Gastroesophageal sphincter (tissue), 4 donors: ENCODE measurements around the gene MACROD2. TPM values are rescaled to one million over a fixed set of nuclear protein-coding genes. Genes with fewer than 3 reads are reported as not detected.

Experiments
- ATAC-seq: fragments of 150-250 bp; one replicate; pipeline ENCODE4 v1.9.1; 2016; ENCODE audit warnings: mild to moderate bottlenecking, moderate library complexity
- H3K27ac ChIP-seq, 4 donors: fragments of 200-600 bp; sonication (generic) in 3 of 4; 1 replicate in 3 of 4; 2 replicates in 1 of 4; pipeline ENCODE4 v1.5.1; 2016 to 2019
- H3K27me3 ChIP-seq: fragments of 200-600 bp; sonication (generic); one replicate; pipeline ENCODE4 v1.5.1; 2019
- H3K36me3 ChIP-seq, 2 donors: fragments of 200-600 bp; sonication (generic); one replicate each; pipeline ENCODE4 v1.5.1; 2019; ENCODE audit warnings: control low read depth in 1 of 2
- H3K4me1 ChIP-seq, 3 donors: fragments of 200-600 bp; sonication (generic); 1 replicate in 2 of 3; 2 replicates in 1 of 3; pipeline ENCODE4 v1.5.1; 2016 to 2019; ENCODE audit warnings: control low read depth in 2 of 3
- H3K4me3 ChIP-seq, 2 donors: fragments of 200-600 bp; sonication (generic); one replicate each; pipeline ENCODE4 v1.5.1; 2019; ENCODE audit warnings: mild to moderate bottlenecking in 1 of 2, moderate library complexity in 1 of 2
- H3K9me3 ChIP-seq, 3 donors: fragments of 200-600 bp; sonication (generic); one replicate each; pipeline ENCODE4 v1.5.1; 2017 to 2019; ENCODE audit warnings: control low read depth in 2 of 3
- EP300 ChIP-seq: sonication (generic); formaldehyde crosslinking; IDR thresholded peaks from one replicate; pipeline ENCODE4 v1.6.1; 2017; ENCODE audit warnings: antibody characterized with exemption, mild to moderate bottlenecking
- POLR2A ChIP-seq, 2 donors: fragments of 450-650 bp; IDR thresholded peaks; one replicate each; pipeline ENCODE4 v1.6.1; 2017; ENCODE audit warnings: antibody characterized with exemption in 2 of 2, mild to moderate bottlenecking in 2 of 2, moderate library complexity in 1 of 2
- POLR2AphosphoS5 ChIP-seq: sonication (generic); formaldehyde crosslinking; IDR thresholded peaks from one replicate; pipeline ENCODE4 v1.6.1; 2017; ENCODE audit warnings: antibody characterized with exemption
- WGBS, 2 donors: methylation state at CpG; one replicate each; pipeline ENCODE4 v1.1.5; 2018; ENCODE audit warnings: low coverage in 1 of 2; 5-methylcytosine and 5-hydroxymethylcytosine counted together
- total RNA-seq, 4 donors: library from RNA; depleted of rRNA; stranded (reverse); fragments of >200 nt; gene quantifications; one replicate each; pipeline ENCODE4 v1.1.0, GENCODE V29; 2016
- TF ChIP-seq, protein P1 (sequence below), 4 experiments: fragments of 200-600 bp in 2 of 4; fragments of 450-650 bp in 2 of 4; sonication (generic) in 1 of 4; IDR thresholded peaks; one replicate each; pipeline ENCODE4 v1.5.1; 2017 to 2019; ENCODE audit warnings: antibody characterized with exemption in 4 of 4, mild to moderate bottlenecking in 2 of 4, moderate library complexity in 2 of 4

Gene MACROD2
- total RNA-seq, 4 donors from 2014 or later = 4.0 to 12.1 (median 7.4) TPM

DNA sequence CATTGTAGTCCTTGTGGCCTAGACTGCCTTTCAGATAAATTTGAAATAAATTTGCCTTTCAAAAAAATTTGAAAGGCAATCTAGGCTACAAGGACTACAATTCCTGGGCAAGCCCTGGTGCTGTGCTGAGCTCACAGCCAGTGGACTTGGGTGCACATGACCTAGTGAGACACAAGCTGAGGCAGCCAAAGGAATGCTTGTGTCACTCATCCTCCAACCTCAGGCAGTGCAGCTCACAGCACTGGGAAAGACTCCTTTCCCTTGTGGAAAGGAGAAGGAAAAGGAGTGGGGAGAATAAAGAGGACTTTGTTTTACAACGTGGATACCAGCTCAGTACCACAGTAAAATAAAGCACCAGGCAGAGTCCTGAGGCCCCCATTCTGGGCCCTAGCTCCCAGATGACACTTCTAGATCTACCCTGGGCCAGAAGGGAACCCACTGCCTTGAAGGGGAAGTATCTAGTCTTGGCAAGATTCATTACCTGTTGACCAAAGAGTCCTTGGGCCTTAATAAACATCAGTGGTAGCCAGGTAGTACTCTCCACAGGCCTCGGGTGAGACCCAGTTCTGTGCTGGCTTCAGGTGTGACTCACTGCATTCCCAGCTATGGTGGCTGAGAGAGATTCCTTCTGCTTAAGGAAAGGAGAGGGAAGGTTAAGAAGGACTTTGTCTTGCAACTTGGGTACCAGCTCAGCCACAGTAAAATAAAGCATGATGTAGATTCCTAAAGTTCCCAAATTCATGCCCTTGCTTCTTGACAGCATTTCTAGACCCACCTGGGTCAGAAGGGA lies 1001.8 kb downstream of the MACROD2 start:
- 93 to 100% methylated on average over 1 to 2 of the region's 2 CpGs for WGBS, 2 donors
- Histone ChIP-seq H3K27ac (no peak overlapping the region), H3K36me3 (no peaks in the 10 kb centered on the region), H3K27me3 (no peaks in the 10 kb centered on the region), H3K4me1 (no peaks in the 10 kb centered on the region), H3K9me3 (peaks cover 0 to 13% (median 0%) of the 10 kb centered on the region in 3 donors), H3K4me3 (no peak overlapping the region)
- ATAC-seq = no peak
- TF ChIP-seq POLR2AphosphoS5 (no peak), POLR2A (IDR thresholded peaks at IDR 0.05) (no peak), EP300 (no peak)
- TF ChIP-seq, protein P1, sequence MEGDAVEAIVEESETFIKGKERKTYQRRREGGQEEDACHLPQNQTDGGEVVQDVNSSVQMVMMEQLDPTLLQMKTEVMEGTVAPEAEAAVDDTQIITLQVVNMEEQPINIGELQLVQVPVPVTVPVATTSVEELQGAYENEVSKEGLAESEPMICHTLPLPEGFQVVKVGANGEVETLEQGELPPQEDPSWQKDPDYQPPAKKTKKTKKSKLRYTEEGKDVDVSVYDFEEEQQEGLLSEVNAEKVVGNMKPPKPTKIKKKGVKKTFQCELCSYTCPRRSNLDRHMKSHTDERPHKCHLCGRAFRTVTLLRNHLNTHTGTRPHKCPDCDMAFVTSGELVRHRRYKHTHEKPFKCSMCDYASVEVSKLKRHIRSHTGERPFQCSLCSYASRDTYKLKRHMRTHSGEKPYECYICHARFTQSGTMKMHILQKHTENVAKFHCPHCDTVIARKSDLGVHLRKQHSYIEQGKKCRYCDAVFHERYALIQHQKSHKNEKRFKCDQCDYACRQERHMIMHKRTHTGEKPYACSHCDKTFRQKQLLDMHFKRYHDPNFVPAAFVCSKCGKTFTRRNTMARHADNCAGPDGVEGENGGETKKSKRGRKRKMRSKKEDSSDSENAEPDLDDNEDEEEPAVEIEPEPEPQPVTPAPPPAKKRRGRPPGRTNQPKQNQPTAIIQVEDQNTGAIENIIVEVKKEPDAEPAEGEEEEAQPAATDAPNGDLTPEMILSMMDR (IDR thresholded peaks at IDR 0.05) = no peak

- H3K36me3 ChIP-seq = no peaks in the 10 kb centered on the region
- no peak for TF ChIP-seq EP300
- TF ChIP-seq POLR2AphosphoS5 = no peak
- TF ChIP-seq POLR2A (IDR thresholded peaks at IDR 0.05) = no peak
- TF ChIP-seq, protein P1 (IDR thresholded peaks at IDR 0.05) = no peak
- H3K27me3 ChIP-seq = no peaks in the 10 kb centered on the region
- WGBS, 2 donors = 92 to 94% methylated on average over 2 to 3 of the region's 3 CpGs
- no peak overlapping the region for H3K27ac ChIP-seq
- no peak overlapping the region for H3K4me3 ChIP-seq
- peaks cover 0 to 13% (median 0%) of the 10 kb centered on the region in 3 donors for H3K9me3 ChIP-seq
- H3K4me1 ChIP-seq = no peaks in the 10 kb centered on the region
- no peak for ATAC-seq
These were observed 1002.5 kb downstream of the MACROD2 start for GRCh38 chr20:14997791-14998190.

- Histone ChIP-seq H3K27ac (no peak overlapping the region), H3K27me3 (no peaks in the 10 kb centered on the region), H3K4me3 (no peak overlapping the region), H3K36me3 (no peaks in the 10 kb centered on the region), H3K9me3 (no peaks in the 10 kb centered on the region), H3K4me1 (no peaks in the 10 kb centered on the region)
- ATAC-seq = no peak
- 71 to 90% methylated on average over 4 of the region's 4 CpGs for WGBS, 2 donors
- TF ChIP-seq EP300 (no peak), POLR2A (IDR thresholded peaks at IDR 0.05) (no peak), POLR2AphosphoS5 (no peak)
- TF ChIP-seq, protein P1 (IDR thresholded peaks at IDR 0.05) = no peak
These were observed 1010.1 kb downstream of the MACROD2 start for GRCh38 chr20:15005300-15005986.

DNA sequence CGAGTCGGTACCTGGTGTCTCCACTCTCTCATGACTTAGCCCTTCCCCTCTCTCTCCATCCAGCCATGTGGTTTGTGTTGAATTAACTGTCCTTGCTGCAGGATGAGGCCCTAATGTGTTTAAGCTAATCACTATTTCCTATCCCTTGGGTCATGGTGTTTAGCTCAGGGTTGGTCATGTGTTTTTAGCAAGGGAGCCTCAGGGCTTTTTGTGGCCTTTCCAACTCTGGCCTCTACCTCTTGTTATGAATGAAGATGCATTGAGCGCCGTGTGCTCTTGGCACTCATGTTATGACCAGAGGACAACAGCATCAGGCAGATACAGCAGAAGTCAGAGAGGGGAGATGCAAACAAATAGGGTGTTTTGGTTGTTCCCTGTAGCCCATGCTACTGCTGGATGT lies 1016.3 kb downstream of the MACROD2 start:
- H3K4me3 ChIP-seq = no peak overlapping the region
- H3K9me3 ChIP-seq = no peaks in the 10 kb centered on the region
- no peaks in the 10 kb centered on the region for H3K36me3 ChIP-seq
- H3K27me3 ChIP-seq = no peaks in the 10 kb centered on the region
- WGBS, 2 donors = 40 to 66% methylated on average over 1 to 2 of the region's 4 CpGs
- no peak overlapping the region for H3K27ac ChIP-seq
- TF ChIP-seq POLR2AphosphoS5 (no peak), POLR2A (IDR thresholded peaks at IDR 0.05) (no peak), EP300 (no peak)
- TF ChIP-seq, protein P1 (IDR thresholded peaks at IDR 0.05) = no peak
- no peaks in the 10 kb centered on the region for H3K4me1 ChIP-seq
- ATAC-seq = no peak
